ENCODE results near the gene COL4A1. TPM values are rescaled to one million over a fixed set of nuclear protein-coding genes. Genes with fewer than 3 reads are reported as not detected.

Gene COL4A1
- total and polyA plus RNA-seq, 2 donors from 2014 or later = 53.0 to 218 TPM

DNA sequence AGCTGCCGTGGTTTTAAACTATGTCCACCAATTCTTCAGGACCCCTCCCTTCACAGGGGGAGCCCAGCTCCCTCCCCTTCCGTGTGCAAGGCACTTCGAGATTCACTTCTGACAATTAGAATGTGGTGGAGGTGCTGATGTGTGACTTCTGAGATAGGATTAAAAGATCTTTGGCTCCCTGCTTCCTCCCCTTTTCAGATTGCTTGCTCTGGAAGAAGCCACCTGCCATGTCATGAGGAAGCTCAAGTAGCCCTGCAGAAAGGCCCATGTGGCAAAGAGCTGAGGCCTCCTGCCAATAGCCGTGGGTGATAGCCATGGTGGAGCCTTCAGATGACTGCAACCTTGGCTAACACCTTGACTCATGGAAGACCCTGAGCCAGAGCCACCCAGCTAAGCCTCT lies 204.9 kb downstream of the COL4A1 start:
- no peaks in the 10 kb centered on the region for H3K27me3 ChIP-seq (ENCODE audit: control insufficient read depth, insufficient read depth, low read length)
- FAIRE-seq (no peak), DNase-seq (no peak)
- TF ChIP-seq, protein P1, sequence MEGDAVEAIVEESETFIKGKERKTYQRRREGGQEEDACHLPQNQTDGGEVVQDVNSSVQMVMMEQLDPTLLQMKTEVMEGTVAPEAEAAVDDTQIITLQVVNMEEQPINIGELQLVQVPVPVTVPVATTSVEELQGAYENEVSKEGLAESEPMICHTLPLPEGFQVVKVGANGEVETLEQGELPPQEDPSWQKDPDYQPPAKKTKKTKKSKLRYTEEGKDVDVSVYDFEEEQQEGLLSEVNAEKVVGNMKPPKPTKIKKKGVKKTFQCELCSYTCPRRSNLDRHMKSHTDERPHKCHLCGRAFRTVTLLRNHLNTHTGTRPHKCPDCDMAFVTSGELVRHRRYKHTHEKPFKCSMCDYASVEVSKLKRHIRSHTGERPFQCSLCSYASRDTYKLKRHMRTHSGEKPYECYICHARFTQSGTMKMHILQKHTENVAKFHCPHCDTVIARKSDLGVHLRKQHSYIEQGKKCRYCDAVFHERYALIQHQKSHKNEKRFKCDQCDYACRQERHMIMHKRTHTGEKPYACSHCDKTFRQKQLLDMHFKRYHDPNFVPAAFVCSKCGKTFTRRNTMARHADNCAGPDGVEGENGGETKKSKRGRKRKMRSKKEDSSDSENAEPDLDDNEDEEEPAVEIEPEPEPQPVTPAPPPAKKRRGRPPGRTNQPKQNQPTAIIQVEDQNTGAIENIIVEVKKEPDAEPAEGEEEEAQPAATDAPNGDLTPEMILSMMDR (IDR thresholded peaks at IDR 0.05; ENCODE audit: borderline replicate concordance, extremely low read depth, insufficient read depth) = no peak
- H3K36me3 ChIP-seq (ENCODE audit: control insufficient read depth in 2 of 3, insufficient read depth in 3 of 3, low read length in 3 of 3) = no peaks in the 10 kb centered on the region
- no peak overlapping the region for H3K9ac ChIP-seq (ENCODE audit: low read length in 3 of 3)
- no peaks in the 10 kb centered on the region for H3K4me1 ChIP-seq (ENCODE audit: control insufficient read depth in 2 of 3, insufficient read depth in 2 of 3, low read depth in 1 of 3, low read length in 3 of 3)
- no peak overlapping the region for H3K27ac ChIP-seq (ENCODE audit: low read depth in 2 of 2, low read length in 2 of 2)
- intact Hi-C loops (cut with DNase I) = loop anchor here (10.0 kb wide), 1 partner anchor 1137 kb away; no protein-coding TSS in a partner anchor
- H3K9me3 ChIP-seq (ENCODE audit: control insufficient read depth in 2 of 3, insufficient read depth in 1 of 3, low read length in 3 of 3) = peaks cover 0 to 11% (median 3%) of the 10 kb centered on the region in 3 donors
- H3K4me3 ChIP-seq (ENCODE audit: low read length in 3 of 3) = no peak overlapping the region

DNA sequence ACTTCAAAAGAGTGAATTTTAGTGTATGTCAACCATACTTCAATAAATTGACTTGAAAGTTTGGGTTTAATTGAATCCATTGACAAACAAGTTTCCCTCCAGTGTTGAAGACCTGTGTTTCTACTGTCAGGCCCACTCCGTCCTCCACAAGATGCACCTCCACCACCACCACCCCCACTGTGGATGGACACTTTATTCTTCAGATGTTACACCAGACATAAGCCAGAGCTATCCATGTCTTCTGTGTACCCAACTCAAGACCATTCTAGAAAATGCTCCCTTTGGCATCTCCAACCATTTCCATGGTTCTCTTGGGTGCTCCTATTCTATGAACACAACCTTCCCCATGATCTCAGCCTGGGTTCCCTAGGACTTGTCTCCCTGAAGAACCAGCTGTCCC lies 207.0 kb downstream of the COL4A1 start:
- intact Hi-C loops (cut with DNase I) = loop anchor here (10.0 kb wide), 1 partner anchor 1135 kb away; no protein-coding TSS in a partner anchor
- H3K9me3 ChIP-seq (ENCODE audit: control insufficient read depth in 2 of 3, insufficient read depth in 1 of 3, low read length in 3 of 3) = peaks cover 0 to 11% (median 3%) of the 10 kb centered on the region in 3 donors
- no peak overlapping the region for H3K9ac ChIP-seq (ENCODE audit: low read length in 3 of 3)
- no peaks in the 10 kb centered on the region for H3K27me3 ChIP-seq (ENCODE audit: control insufficient read depth, insufficient read depth, low read length)
- H3K4me1 ChIP-seq (ENCODE audit: control insufficient read depth in 2 of 3, insufficient read depth in 2 of 3, low read depth in 1 of 3, low read length in 3 of 3) = no peaks in the 10 kb centered on the region
- TF ChIP-seq, protein P1 (IDR thresholded peaks at IDR 0.05; ENCODE audit: borderline replicate concordance, extremely low read depth, insufficient read depth) = no peak
- no peak overlapping the region for H3K27ac ChIP-seq (ENCODE audit: low read depth in 2 of 2, low read length in 2 of 2)
- DNase-seq (no peak), FAIRE-seq (no peak)
- H3K36me3 ChIP-seq (ENCODE audit: control insufficient read depth in 2 of 3, insufficient read depth in 3 of 3, low read length in 3 of 3) = no peaks in the 10 kb centered on the region
- H3K4me3 ChIP-seq (ENCODE audit: low read length in 3 of 3) = no peak overlapping the region

Small RNA genes within 50 kb of the gene (microRNA-seq; reads per million reads assigned to microRNA genes)
- gene MIR8073 = not detected

Other genes starting within 250 kb of the COL4A1 start
- 265 TPM for gene COL4A2, start 127 bp upstream of the COL4A1 start, total RNA-seq
- gene COL4A2, start 127 bp upstream of the COL4A1 start, polyA plus RNA-seq (ENCODE audit: insufficient read depth, low read depth, low replicate concordance) = 126 TPM